Measurements from ENCODE around the gene ZNF132.
"Not testable (repeated sequence)": the region's sequence is repeated elsewhere in the genome, so short reads cannot be mapped to it uniquely, and the experiment has no call there.

The ZNF132 gene

GRCh38 chr19:58439576-58440554 lies at the start of gene ZNF132:
Gene ZNF132, minus strand, starts transcription at chr19:58440153. Its CDS starts 332 bp downstream, at chr19:58439821.
- peaks cover 1% of the 10 kb centered on the region; the same call in 1 of the 2 replicates for H3K36me3 ChIP-seq
- peaks cover 64% of the 10 kb centered on the region for H3K9me3 ChIP-seq
- no peak for TF ChIP-seq Cebpa-rat (IDR thresholded peaks at IDR 0.05)
- no peaks in the 10 kb centered on the region for H4K20me1 ChIP-seq
- H3K27me3 ChIP-seq: no peaks in the 10 kb centered on the region
- H3K4me2 ChIP-seq: no peak within 1 kb of the TSS
- no peak within 1 kb of the TSS for H3K9ac ChIP-seq
- no peak within 1 kb of the TSS for H3K4me3 ChIP-seq
- H3K4me1 ChIP-seq: no peaks in the 10 kb centered on the region
- H3K27ac ChIP-seq: no peak within 1 kb of the TSS

- H3K4me2 ChIP-seq, H4K20me1 ChIP-seq, H3K9me3 ChIP-seq, H3K9ac ChIP-seq, H3K27ac ChIP-seq, H3K4me3 ChIP-seq, H3K27me3 ChIP-seq: not testable (repeated sequence)
- Histone ChIP-seq H3K4me1 (peaks cover 30% of the 10 kb centered on the region), H3K36me3 (peaks cover 18% of the 10 kb centered on the region)
These were observed 44.4 kb upstream of the ZNF132 start for GRCh38 chr19:58484349-58484748.

- H3K4me2 ChIP-seq: no peak overlapping the region
These were observed 43.8 kb upstream of the ZNF132 start for GRCh38 chr19:58483776-58484175.

GRCh38 chr19:58482372-58482771 lies 42.4 kb upstream of the ZNF132 start:
- Histone ChIP-seq H3K4me2 (peak overlapping the region; percentile 39), H3K36me3 (peaks cover 18% of the 10 kb centered on the region), H3K9ac (peak overlapping the region; percentile 53; the same call in 1 of the 2 replicates), H3K27ac (peak overlapping the region; percentile 59), H3K9me3 (no peaks in the 10 kb centered on the region), H3K4me1 (peaks cover 37% of the 10 kb centered on the region), H4K20me1 (no peaks in the 10 kb centered on the region), H3K4me3 (no peak overlapping the region), H3K27me3 (no peaks in the 10 kb centered on the region)
- TF ChIP-seq Cebpa-rat (IDR thresholded peaks at IDR 0.05): no peak

More at GRCh38 chr19:58483776-58484175, 43.8 kb upstream of the ZNF132 start:
- Histone ChIP-seq H3K36me3 (peaks cover 18% of the 10 kb centered on the region), H3K9me3 (no peaks in the 10 kb centered on the region), H3K27ac (no peak overlapping the region), H3K4me3 (no peak overlapping the region), H3K9ac (no peak overlapping the region), H4K20me1 (no peaks in the 10 kb centered on the region), H3K27me3 (no peaks in the 10 kb centered on the region), H3K4me1 (peaks cover 30% of the 10 kb centered on the region)
- TF ChIP-seq Cebpa-rat (IDR thresholded peaks at IDR 0.05): no peak

GRCh38 chr19:58480831-58481230 lies 40.9 kb upstream of the ZNF132 start:
- Histone ChIP-seq H3K9ac (no peak overlapping the region), H3K36me3 (peaks cover 18% of the 10 kb centered on the region), H3K27me3 (no peaks in the 10 kb centered on the region), H3K4me2 (peak overlapping the region; percentile 5; the same call in 1 of the 2 replicates), H3K4me1 (peaks cover 48% of the 10 kb centered on the region), H4K20me1 (no peaks in the 10 kb centered on the region), H3K9me3 (no peaks in the 10 kb centered on the region), H3K27ac (peak overlapping the region; percentile 29; the same call in 1 of the 2 replicates), H3K4me3 (no peak overlapping the region)
- no peak for TF ChIP-seq Cebpa-rat (IDR thresholded peaks at IDR 0.05)

- Histone ChIP-seq H3K27me3 (no peaks in the 10 kb centered on the region), H3K4me3 (no peak overlapping the region), H3K9me3 (no peaks in the 10 kb centered on the region), H3K9ac (no peak overlapping the region), H3K4me1 (peaks cover 48% of the 10 kb centered on the region), H3K36me3 (peaks cover 18% of the 10 kb centered on the region), H3K27ac (peak overlapping the region; percentile 29; the same call in 1 of the 2 replicates), H3K4me2 (peak overlapping the region; percentile 5; the same call in 1 of the 2 replicates), H4K20me1 (no peaks in the 10 kb centered on the region)
- TF ChIP-seq Cebpa-rat (IDR thresholded peaks at IDR 0.05): no peak
These were observed 40.5 kb upstream of the ZNF132 start for GRCh38 chr19:58480481-58480830.

GRCh38 chr19:58479736-58480480 lies 40.0 kb upstream of the ZNF132 start:
- Histone ChIP-seq H3K9me3 (no peaks in the 10 kb centered on the region), H3K27ac (no peak overlapping the region)
- TF ChIP-seq Cebpa-rat (IDR thresholded peaks at IDR 0.05): no peak

GRCh38 chr19:58479303-58479702 lies 39.4 kb upstream of the ZNF132 start:
- Histone ChIP-seq H3K4me3 (no peak overlapping the region), H3K27me3 (no peaks in the 10 kb centered on the region), H3K9me3 (no peaks in the 10 kb centered on the region), H3K9ac (no peak overlapping the region; the same call in 1 of the 2 replicates), H3K4me2 (no peak overlapping the region), H3K27ac (no peak overlapping the region), H3K36me3 (peaks cover 18% of the 10 kb centered on the region), H3K4me1 (peaks cover 59% of the 10 kb centered on the region), H4K20me1 (peaks cover 8% of the 10 kb centered on the region)
- no peak for TF ChIP-seq Cebpa-rat (IDR thresholded peaks at IDR 0.05)

More at GRCh38 chr19:58479736-58480480, 40.0 kb upstream of the ZNF132 start:
- H3K27me3 ChIP-seq: no peaks in the 10 kb centered on the region
- H3K9ac ChIP-seq: no peak overlapping the region
- peaks cover 2% of the 10 kb centered on the region; the same call in 1 of the 2 replicates for H4K20me1 ChIP-seq
- peak overlapping the region; percentile 5; the same call in 1 of the 2 replicates for H3K4me2 ChIP-seq
- no peak overlapping the region for H3K4me3 ChIP-seq
- H3K36me3 ChIP-seq: peaks cover 18% of the 10 kb centered on the region
- peaks cover 53% of the 10 kb centered on the region for H3K4me1 ChIP-seq

- H4K20me1 ChIP-seq: peaks cover 19% of the 10 kb centered on the region
- H3K9ac ChIP-seq: no peak overlapping the region
- no peak overlapping the region for H3K4me2 ChIP-seq
- no peak for TF ChIP-seq Cebpa-rat (IDR thresholded peaks at IDR 0.05)
- no peak overlapping the region for H3K4me3 ChIP-seq
- no peak overlapping the region for H3K27ac ChIP-seq
- no peaks in the 10 kb centered on the region for H3K27me3 ChIP-seq
- H3K36me3 ChIP-seq: peaks cover 30% of the 10 kb centered on the region
- peaks cover 65% of the 10 kb centered on the region for H3K4me1 ChIP-seq
- H3K9me3 ChIP-seq: no peaks in the 10 kb centered on the region
These were observed 37.9 kb upstream of the ZNF132 start for GRCh38 chr19:58477871-58478270.
